H1 (cell line): ENCODE results near the gene GRIK4.

ENCODE experiments used
- CHD2 ChIP-seq: IDR thresholded peaks from 2 replicates; pipeline ENCODE4 v1.6.1; 2012; ENCODE audit warnings: low read length, improper control_type of control experiment
- EP300 ChIP-seq, 2 experiments: IDR thresholded peaks; 1 replicate in 1 of 2; 2 replicates in 1 of 2; pipeline ENCODE4 v1.6.1; 2011 to 2012; ENCODE audit warnings: low read depth in 2 of 2, low read length in 2 of 2, mild to moderate bottlenecking in 2 of 2, borderline replicate concordance in 1 of 2, inconsistent platforms in 1 of 2, moderate library complexity in 1 of 2
- GABPA ChIP-seq: IDR thresholded peaks from 2 replicates; pipeline ENCODE4 v1.6.1; 2011; ENCODE audit warnings: mild to moderate bottlenecking, low read length, moderate library complexity, borderline replicate concordance; ENCODE audit not compliant: insufficient read depth
- GTF2F1 ChIP-seq: IDR thresholded peaks from 2 replicates; pipeline ENCODE4 v1.6.1; 2012; ENCODE audit warnings: low read depth, low read length, improper control_type of control experiment, borderline replicate concordance
- KDM1A ChIP-seq: fragments of 200-600, 300-600 bp; sonication (generic); IDR thresholded peaks from 2 replicates; pipeline ENCODE4 v1.7.1; 2016; ENCODE audit warnings: mild to moderate bottlenecking, low read length, borderline replicate concordance
- MAFK ChIP-seq: IDR thresholded peaks from 2 replicates; pipeline ENCODE4 v1.6.1; 2012; ENCODE audit warnings: low read depth, mild to moderate bottlenecking, improper control_type of control experiment, low read length
- POLR2A ChIP-seq, 2 experiments: IDR thresholded peaks; 1 replicate in 1 of 2; 2 replicates in 1 of 2; pipeline ENCODE4 v1.6.1; 2011; ENCODE audit warnings: low read depth in 2 of 2, low read length in 2 of 2, mild to moderate bottlenecking in 2 of 2; ENCODE audit errors: control extremely low read depth in 1 of 2
- RFX5 ChIP-seq: IDR thresholded peaks from 2 replicates; pipeline ENCODE4 v1.6.1; 2011; ENCODE audit warnings: low read depth, low read length, improper control_type of control experiment, borderline replicate concordance
- SIN3A ChIP-seq, 2 experiments: IDR thresholded peaks in 1 of 2; conservative IDR thresholded peaks in 1 of 2; 2 replicates each; pipeline ENCODE4 v1.6.1; 2011 to 2012; ENCODE audit warnings: low read length in 2 of 2, improper control_type of control experiment in 1 of 2, low read depth in 1 of 2, mild to moderate bottlenecking in 1 of 2
- SRF ChIP-seq: IDR thresholded peaks from 2 replicates; pipeline ENCODE4 v1.6.1; 2011; ENCODE audit warnings: mild to moderate bottlenecking, low read depth, low read length, moderate library complexity
- TF ChIP-seq, protein P1 (sequence below), 3 experiments: IDR thresholded peaks; 1 replicate in 2 of 3; 2 replicates in 1 of 3; pipeline versions ENCODE4 v1.5.1 to v1.6.1; 2011; ENCODE audit warnings: low read length in 3 of 3, mild to moderate bottlenecking in 3 of 3, inconsistent platforms in 2 of 3, low read depth in 1 of 3, moderate library complexity in 1 of 3; ENCODE audit not compliant: insufficient read depth in 1 of 3; ENCODE audit errors: control extremely low read depth in 1 of 3
- TF ChIP-seq, protein P2 (sequence below): IDR thresholded peaks from 2 replicates; pipeline ENCODE4 v1.6.1; 2012; ENCODE audit warnings: low read length, inconsistent platforms
- TF ChIP-seq, protein P3 (sequence below): IDR thresholded peaks from 2 replicates; pipeline ENCODE4 v1.6.1; 2012; ENCODE audit warnings: inconsistent platforms

DNA sequence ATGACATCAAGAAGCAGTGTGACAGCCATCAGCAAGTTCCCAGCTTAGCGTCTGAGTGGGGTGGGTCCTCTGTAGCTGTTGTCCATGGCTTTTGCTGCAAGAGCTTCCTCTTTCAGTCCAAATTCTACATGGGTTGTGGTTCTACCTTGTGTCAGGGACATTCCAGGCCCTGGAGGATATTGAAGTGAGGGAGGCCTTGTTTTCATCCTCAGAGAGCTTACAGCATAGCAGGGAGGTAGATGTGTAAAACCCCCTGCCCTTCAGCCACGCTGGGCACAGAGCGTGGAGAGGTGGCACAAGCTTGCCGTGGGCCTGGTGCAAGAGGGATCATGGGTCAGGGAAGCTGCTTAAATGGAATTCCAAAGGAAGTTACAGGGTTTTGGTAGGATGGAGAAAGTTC, 93.9 kb downstream of the GRIK4 start:
- no peak for TF ChIP-seq SRF
- no peak for TF ChIP-seq POLR2A (IDR thresholded peaks at IDR 0.05; ENCODE audit: control extremely low read depth in 1 of 2, low read depth in 2 of 2, low read length in 2 of 2)
- TF ChIP-seq, protein P1, sequence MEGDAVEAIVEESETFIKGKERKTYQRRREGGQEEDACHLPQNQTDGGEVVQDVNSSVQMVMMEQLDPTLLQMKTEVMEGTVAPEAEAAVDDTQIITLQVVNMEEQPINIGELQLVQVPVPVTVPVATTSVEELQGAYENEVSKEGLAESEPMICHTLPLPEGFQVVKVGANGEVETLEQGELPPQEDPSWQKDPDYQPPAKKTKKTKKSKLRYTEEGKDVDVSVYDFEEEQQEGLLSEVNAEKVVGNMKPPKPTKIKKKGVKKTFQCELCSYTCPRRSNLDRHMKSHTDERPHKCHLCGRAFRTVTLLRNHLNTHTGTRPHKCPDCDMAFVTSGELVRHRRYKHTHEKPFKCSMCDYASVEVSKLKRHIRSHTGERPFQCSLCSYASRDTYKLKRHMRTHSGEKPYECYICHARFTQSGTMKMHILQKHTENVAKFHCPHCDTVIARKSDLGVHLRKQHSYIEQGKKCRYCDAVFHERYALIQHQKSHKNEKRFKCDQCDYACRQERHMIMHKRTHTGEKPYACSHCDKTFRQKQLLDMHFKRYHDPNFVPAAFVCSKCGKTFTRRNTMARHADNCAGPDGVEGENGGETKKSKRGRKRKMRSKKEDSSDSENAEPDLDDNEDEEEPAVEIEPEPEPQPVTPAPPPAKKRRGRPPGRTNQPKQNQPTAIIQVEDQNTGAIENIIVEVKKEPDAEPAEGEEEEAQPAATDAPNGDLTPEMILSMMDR (IDR thresholded peaks at IDR 0.05; ENCODE audit: control extremely low read depth in 1 of 3, insufficient read depth in 1 of 3, low read depth in 1 of 3, low read length in 3 of 3): no peak
- TF ChIP-seq CHD2: no peak
- no peak for TF ChIP-seq MAFK
- no peak for TF ChIP-seq KDM1A
- no peak for TF ChIP-seq GTF2F1
- no peak for TF ChIP-seq EP300 (IDR thresholded peaks at IDR 0.05; ENCODE audit: borderline replicate concordance in 1 of 2, low read depth in 2 of 2, low read length in 2 of 2)
- TF ChIP-seq, protein P2, sequence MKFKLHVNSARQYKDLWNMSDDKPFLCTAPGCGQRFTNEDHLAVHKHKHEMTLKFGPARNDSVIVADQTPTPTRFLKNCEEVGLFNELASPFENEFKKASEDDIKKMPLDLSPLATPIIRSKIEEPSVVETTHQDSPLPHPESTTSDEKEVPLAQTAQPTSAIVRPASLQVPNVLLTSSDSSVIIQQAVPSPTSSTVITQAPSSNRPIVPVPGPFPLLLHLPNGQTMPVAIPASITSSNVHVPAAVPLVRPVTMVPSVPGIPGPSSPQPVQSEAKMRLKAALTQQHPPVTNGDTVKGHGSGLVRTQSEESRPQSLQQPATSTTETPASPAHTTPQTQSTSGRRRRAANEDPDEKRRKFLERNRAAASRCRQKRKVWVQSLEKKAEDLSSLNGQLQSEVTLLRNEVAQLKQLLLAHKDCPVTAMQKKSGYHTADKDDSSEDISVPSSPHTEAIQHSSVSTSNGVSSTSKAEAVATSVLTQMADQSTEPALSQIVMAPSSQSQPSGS: no peak
- TF ChIP-seq, protein P3, sequence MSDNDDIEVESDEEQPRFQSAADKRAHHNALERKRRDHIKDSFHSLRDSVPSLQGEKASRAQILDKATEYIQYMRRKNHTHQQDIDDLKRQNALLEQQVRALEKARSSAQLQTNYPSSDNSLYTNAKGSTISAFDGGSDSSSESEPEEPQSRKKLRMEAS: no peak
- TF ChIP-seq RFX5: no peak
- no peak for TF ChIP-seq GABPA
- TF ChIP-seq SIN3A (conservative IDR thresholded peaks at IDR 0.05 in 1 of 2, IDR thresholded peaks at IDR 0.05 in 1 of 2; ENCODE audit: low read depth in 1 of 2, low read length in 2 of 2): no peak
